GM19397 (cell line): ENCODE measurements around the gene PPP4R3A.
A peak's percentile ranks its signal among the peaks of the same experiment; 100 is the strongest.
"Not testable (repeated sequence)": the region's sequence is repeated elsewhere in the genome, so short reads cannot be mapped to it uniquely, and the experiment has no call there.

Source experiments
- ATAC-seq: cut with Tn5 transposase; IDR thresholded peaks from one replicate; pipeline ENCODE4 v1.9.1; 2021; ENCODE audit warnings: mild to moderate bottlenecking, moderate library complexity; ENCODE audit not compliant: unreplicated experiment

The PPP4R3A gene

GRCh38 chr14:91444335-91445020 lies 65.6 kb downstream of the PPP4R3A start:
- no peak for ATAC-seq

DNA sequence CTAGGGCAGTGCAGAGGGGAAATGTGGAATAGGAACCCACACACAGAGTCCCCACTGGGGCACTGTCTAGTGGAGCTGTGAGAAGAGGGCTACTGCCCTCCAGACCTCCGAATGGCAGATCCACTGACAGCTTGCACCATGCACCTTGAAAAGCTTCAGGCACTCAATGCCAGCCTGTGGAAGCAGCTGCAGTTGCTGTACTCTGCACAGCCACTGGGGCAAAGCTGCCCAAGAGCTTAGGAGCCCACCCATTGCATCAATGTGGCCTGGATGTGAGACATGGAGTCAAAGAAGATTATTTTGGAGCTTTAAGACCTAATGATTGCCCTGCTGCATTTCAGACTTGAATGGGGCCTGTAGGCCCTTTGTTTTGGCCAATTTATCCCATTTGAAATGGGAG lies 70.8 kb downstream of the PPP4R3A start:
- no peak for ATAC-seq

- ATAC-seq = no peak
These were observed 71.3 kb downstream of the PPP4R3A start for GRCh38 chr14:91438845-91439244.

- ATAC-seq = not testable (repeated sequence)
These were observed 73.8 kb downstream of the PPP4R3A start for GRCh38 chr14:91436266-91436665.

- no peak for ATAC-seq
These were observed 80.7 kb downstream of the PPP4R3A start for GRCh38 chr14:91429385-91429784.

DNA sequence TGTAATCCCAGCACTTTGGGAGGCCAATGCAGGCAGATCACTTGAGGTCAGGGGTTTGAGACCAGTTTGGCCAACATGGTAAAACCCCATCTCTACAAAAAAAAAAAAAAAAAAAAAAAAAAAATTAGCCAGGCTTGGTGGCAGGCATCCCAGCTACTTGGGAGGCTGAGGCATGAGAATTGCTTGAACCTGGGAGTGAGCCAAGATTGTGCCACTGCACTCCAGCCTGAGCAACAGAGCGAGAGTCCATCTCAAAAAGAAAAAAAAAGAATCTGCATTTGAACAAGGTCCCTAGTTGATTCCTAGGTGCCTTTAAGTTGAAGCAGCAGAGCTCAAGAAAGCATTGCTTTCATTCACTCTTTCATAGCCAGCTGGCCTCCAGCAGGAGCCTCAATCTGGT lies 81.2 kb downstream of the PPP4R3A start:
- ATAC-seq = not testable (repeated sequence)

GRCh38 chr14:91425531-91425944 lies 84.6 kb downstream of the PPP4R3A start:
- ATAC-seq = not testable (repeated sequence)

- no peak for ATAC-seq
These were observed 85.1 kb downstream of the PPP4R3A start for GRCh38 chr14:91424813-91425530.

- ATAC-seq = no peak
These were observed 89.4 kb downstream of the PPP4R3A start for GRCh38 chr14:91420686-91421085.

DNA sequence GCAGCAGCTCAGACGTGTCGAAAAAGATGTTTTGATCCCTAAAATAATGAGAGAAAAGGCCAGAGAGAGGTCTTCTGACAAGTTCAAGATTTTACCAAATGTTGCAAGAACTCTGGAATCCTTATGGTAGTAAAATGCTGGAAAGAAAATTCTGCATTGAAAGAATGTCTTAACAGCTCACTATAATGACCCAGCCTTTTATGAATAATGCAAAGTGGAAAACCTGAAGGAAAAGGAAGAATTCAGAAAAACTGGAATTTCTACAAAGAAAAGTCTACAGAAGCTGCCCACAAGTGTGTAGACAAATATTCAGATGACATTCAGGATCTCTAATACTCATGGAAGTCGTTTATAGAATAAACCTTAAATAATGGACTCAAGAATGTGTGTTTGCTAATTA lies 90.7 kb downstream of the PPP4R3A start:
- no peak for ATAC-seq

- no peak for ATAC-seq
These were observed 91.1 kb downstream of the PPP4R3A start for GRCh38 chr14:91419044-91419397.

DNA sequence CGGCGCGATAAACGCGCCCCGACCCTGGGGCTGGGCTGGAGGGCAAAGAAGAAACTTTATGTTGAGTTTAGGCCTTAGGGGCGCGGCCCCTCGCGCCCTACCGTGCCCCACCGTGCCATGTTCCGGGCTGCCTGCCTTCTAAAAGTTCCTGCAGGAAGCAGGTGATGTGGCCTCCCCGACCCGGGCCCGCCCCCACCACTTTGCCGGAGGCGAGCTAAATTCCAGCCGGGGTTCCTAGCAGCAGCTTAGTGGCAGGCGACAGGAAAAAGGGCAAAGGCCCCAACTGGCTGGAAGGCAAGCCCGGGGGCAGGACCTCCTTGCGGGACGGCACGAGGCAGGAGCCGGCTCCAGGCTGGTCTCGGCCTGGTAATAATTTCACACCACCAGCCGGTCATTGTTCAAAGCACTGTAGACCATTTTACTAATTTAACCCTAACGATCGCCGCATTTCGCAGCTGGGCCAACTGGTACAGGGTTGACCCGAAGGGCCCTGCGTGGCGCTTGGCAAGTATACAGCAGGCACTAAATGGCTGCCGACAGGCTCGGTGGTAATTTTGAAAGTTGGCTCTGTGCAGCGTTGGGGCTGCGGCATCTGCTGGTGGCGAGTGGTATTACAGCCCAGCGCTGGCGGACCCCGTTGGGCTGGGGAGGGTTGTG lies 91.6 kb downstream of the PPP4R3A start:
- ATAC-seq = peak; percentile 21

DNA sequence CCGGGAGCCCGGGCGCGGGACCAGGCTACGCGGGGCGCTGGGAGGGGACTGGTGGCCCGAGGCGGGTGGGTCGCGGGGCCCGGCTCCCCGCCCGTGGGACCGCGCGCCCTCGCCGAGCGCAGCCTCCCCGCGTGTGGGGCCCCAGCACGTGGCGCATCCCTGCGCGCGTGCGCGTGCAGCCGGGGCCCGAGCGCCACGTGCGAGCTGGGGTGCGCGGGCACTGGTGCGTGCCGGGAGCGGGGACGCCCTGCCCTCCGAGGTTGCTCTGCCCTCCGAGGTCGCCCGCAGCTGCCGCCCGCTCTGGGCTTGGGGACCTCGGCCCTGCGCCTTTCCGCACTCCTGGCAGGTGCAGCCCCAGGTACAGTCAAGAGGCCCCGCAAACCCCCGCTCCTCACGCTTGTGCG lies 92.1 kb downstream of the PPP4R3A start:
- peak; percentile 38 for ATAC-seq

GRCh38 chr14:91417120-91417982 lies 92.8 kb downstream of the PPP4R3A start, which contains the start of gene CCDC88C:
CCDC88C (minus strand) TSS chr14:91417820; CDS start chr14:91417690, 130 bp downstream.
- peak; percentile 60 for ATAC-seq

DNA sequence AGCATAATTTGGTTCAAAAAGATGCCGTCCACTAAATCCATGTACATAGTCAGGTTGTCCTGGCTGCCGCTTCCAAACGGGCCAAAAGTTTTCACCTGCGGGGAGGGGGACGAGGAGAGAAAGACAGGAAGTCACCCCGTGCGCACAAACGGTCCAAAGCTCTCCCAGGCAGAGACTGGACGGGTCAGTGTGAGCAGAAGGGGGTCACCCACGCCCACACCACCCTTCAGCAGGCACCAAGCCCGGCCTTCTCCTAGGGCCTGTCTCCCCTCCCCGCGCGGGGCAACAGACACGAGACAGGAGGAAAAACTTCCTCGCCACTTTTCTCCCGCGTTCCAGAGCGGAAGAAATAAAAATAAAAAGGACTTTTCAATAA lies 93.4 kb downstream of the PPP4R3A start:
- no peak for ATAC-seq

- ATAC-seq = peak; percentile 45
These were observed 94.0 kb downstream of the PPP4R3A start for GRCh38 chr14:91415794-91416743.

- ATAC-seq = no peak
These were observed 95.7 kb downstream of the PPP4R3A start for GRCh38 chr14:91414475-91414833.

- ATAC-seq = no peak
These were observed 96.3 kb downstream of the PPP4R3A start for GRCh38 chr14:91413547-91414474.

DNA sequence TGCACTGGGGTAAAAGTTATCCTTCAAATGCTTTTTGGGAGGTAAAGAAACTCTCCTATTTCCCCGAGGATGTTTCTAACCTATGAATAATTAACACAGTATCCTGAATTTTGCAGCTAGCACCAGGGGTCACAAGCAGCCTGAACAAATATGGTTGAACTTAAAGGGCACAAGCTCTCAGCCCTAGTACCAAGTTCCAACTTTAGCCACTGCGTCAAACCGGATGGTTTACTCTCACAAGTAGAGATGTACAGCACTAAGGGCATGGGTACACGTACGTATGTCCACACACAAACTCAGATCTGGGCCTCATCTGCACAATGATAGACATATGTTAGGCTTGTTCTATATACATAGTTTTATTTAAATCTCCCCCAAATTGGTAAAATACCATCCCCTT lies 97.2 kb downstream of the PPP4R3A start:
- ATAC-seq = no peak
